AG10803 (cell line): ENCODE measurements around the gene NET1.

ENCODE experiments used
- DNase-seq: peaks from one replicate; pipeline ENCODE4 v3.0.0; 2010; ENCODE audit warnings: low read depth
- H3K4me3 ChIP-seq: 2 replicates; pipeline ENCODE4 v1.5.1; 2011; ENCODE audit warnings: mild to moderate bottlenecking, low read length, control low read depth
- TF ChIP-seq, protein P1 (sequence below): conservative IDR thresholded peaks from 2 replicates; pipeline ENCODE4 v1.5.1; 2011; ENCODE audit warnings: mild to moderate bottlenecking, low read length, control low read depth, inconsistent platforms

The NET1 gene

DNA sequence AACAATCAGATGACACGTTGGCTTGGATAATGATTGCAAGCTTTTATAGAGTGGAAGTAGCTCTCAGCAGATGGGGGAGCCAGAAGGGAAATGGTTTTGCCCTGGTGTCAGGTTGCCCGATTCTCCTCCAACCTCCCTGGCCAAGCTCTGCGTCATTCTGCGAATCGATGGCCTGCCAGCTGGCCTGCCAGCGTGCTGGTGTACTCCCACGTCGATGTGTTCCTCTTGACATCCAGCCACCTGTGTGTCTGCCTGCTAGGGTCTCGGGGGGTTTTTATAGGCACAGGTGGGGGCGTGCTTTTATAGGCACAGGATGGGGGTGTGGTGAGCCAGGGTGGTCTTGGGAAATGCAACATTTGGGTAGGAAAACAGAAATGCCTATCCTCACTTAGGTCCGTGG, 4.6 kb downstream of the NET1 start:
- DNase-seq = no peak
- TF ChIP-seq, protein P1, sequence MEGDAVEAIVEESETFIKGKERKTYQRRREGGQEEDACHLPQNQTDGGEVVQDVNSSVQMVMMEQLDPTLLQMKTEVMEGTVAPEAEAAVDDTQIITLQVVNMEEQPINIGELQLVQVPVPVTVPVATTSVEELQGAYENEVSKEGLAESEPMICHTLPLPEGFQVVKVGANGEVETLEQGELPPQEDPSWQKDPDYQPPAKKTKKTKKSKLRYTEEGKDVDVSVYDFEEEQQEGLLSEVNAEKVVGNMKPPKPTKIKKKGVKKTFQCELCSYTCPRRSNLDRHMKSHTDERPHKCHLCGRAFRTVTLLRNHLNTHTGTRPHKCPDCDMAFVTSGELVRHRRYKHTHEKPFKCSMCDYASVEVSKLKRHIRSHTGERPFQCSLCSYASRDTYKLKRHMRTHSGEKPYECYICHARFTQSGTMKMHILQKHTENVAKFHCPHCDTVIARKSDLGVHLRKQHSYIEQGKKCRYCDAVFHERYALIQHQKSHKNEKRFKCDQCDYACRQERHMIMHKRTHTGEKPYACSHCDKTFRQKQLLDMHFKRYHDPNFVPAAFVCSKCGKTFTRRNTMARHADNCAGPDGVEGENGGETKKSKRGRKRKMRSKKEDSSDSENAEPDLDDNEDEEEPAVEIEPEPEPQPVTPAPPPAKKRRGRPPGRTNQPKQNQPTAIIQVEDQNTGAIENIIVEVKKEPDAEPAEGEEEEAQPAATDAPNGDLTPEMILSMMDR = no peak
- H3K4me3 ChIP-seq = no peak overlapping the region

DNA sequence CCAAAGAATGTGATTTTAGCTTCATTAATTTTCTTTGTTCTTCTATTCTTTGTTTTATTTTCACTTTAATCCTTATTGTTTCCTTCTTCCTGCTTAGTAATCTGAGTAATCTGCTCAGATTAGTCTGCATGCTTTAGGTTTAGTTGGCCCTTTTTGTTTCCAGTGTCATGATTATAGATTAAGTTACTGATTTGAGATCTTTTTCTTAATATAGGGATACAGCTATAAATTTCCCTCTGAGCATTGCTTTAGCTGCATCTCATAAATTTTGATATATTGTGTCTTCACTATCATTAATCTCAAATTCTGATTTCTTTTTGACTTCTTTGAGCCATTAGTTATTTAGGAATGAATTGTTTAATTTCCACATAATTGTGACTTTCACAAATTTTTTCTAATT, 6.2 kb downstream of the NET1 start:
- TF ChIP-seq, protein P1 = no peak
- DNase-seq = no peak

DNA sequence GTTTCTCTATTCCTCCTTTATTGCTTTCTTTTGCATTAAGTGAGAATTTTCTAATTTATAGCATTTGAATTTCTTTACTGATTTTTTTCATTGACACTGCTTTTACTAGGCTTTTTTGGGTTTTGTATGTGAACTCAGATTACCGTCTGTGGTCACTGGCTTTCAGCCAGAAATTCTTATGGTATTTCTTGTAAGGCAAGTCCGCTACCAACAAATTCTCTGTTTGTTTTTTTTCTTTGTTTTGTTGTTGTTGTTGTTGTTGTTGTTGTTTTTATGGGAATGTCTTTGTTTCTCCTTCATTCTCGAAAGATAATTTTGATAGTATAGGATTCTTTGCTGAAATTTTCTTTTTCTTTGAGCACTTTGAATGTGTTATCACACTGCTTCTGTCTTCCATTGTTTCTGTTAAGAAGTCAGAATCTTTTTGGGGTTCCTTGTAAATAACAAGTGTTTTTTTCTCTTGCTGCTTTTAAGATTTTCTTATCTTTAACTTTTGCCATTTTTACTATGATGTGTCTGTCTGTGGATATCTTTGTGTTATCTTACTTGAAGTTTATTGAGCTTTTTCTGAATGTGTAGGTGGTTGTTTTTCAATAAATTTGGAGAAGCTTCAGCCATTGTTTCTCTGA, 7.2 kb downstream of the NET1 start:
- TF ChIP-seq, protein P1 = no peak
- H3K4me3 ChIP-seq = no peak overlapping the region
- peak; percentile 18 for DNase-seq

More for the DNA sequence above, 6.2 kb downstream of the NET1 start:
- H3K4me3 ChIP-seq = no peak overlapping the region

DNA sequence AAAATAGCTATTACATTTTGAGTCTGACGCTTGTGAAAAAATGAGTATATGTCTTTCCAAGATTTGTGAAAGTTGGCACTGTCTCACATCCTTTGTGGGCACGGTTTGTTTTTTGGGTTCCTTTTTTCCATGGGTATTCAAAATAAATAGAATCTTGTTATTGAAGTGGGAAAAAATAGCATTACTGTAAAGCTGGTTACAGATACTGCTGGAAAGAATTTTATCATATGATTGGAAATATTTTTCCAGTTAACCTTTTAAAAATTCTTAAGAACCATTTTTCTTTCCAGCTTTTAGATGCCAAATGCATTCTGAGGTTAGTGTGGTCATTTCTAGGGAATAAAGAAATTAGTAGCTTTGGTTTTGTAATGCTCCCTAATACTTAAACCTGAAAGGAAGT, 11.4 kb downstream of the NET1 start:
- no peak overlapping the region for H3K4me3 ChIP-seq
- TF ChIP-seq, protein P1 = no peak

DNA sequence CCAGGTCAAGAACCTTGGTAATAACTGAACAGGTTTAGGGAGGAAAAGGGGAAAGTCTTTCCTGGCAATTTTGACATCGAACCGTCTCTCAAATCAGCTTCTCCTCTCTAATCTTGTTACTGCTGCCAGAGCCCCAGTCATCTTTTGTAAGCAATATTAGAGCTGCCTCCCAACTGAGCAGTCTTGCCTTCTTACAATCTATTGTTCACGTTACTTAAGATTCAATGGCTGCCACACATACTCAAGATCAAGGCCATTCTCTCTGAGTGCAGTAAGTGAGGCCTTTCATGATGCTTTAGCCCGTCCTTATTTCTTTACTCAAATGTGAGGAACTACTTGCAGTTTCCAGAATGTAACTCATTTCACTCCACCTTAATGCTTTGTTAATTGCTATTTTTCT, 12.4 kb downstream of the NET1 start:
- TF ChIP-seq, protein P1 = no peak
- H3K4me3 ChIP-seq = no peak overlapping the region
- no peak for DNase-seq

More for the DNA sequence above, 11.4 kb downstream of the NET1 start:
- peak; percentile 65 for DNase-seq

DNA sequence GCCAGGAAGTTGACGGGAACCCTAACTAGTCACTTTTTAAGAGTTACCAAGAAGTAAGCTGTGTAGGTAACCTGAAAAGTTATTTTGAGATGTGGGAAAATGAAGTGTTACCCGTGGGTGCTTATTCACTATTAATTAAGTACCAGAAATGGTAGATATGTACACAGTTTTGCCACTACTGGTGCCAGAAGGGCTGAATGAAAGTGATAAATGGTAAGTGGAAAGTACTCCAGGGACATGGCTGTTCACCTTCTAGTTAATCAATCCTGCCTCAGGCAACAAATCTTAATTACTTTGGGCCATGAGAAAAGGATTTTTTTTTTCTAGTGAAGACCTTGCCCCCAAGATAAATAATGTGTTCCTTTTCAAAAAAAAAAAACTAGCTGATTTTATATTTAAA, 15.8 kb downstream of the NET1 start:
- no peak overlapping the region for H3K4me3 ChIP-seq
- no peak for DNase-seq
- TF ChIP-seq, protein P1 = no peak

DNA sequence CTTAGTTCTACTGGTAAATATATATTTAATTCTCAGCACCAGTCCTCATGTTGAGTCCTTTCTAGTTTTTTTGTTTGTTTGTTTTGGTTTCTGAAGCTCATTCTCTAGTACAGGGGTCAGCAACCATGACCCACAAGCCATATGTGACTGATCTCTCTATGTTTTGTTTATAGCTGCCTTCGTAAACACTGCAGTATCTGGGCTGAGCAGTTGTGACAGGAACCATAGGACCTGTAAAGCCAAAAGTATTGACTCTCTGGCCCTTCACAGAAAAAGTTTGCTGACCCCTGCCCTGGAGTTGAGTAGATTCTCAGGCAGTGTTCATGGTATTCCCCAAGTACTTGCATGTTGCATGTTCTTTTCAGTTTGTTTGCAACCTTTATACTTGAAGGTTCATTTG, 20.8 kb downstream of the NET1 start:
- H3K4me3 ChIP-seq = no peak overlapping the region
- DNase-seq = no peak
- TF ChIP-seq, protein P1 = no peak
